Measurements from ENCODE around the gene MACO1. TPM values are rescaled to one million over a fixed set of nuclear protein-coding genes. Genes with fewer than 3 reads are reported as not detected.
"Not testable (repeated sequence)": the region's sequence is repeated elsewhere in the genome, so short reads cannot be mapped to it uniquely, and the experiment has no call there.

MACO1 gene
- total and polyA plus RNA-seq, 2 donors from 2014 or later: 12.1 to 19.3 TPM

DNA sequence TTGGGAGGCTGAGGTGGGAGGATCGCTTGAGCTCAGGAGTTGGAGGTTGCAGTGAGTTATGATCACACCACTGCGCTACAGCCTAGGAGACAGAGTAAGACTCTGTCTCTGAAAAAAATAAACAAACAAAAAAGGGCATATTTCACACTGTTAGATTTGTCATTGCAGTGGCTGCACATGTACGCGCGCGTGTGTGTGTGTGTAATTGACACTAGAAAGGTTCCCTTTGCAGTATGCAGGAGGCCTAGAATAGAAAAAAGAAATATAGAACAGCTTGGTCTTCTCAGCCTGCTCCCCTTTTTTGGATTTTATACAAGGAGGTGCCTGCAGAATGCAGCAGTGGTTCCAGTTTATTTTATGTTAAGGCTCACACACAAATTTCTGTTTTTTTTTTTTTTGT, 8.6 kb downstream of the MACO1 start:
- TF ChIP-seq, protein P1, sequence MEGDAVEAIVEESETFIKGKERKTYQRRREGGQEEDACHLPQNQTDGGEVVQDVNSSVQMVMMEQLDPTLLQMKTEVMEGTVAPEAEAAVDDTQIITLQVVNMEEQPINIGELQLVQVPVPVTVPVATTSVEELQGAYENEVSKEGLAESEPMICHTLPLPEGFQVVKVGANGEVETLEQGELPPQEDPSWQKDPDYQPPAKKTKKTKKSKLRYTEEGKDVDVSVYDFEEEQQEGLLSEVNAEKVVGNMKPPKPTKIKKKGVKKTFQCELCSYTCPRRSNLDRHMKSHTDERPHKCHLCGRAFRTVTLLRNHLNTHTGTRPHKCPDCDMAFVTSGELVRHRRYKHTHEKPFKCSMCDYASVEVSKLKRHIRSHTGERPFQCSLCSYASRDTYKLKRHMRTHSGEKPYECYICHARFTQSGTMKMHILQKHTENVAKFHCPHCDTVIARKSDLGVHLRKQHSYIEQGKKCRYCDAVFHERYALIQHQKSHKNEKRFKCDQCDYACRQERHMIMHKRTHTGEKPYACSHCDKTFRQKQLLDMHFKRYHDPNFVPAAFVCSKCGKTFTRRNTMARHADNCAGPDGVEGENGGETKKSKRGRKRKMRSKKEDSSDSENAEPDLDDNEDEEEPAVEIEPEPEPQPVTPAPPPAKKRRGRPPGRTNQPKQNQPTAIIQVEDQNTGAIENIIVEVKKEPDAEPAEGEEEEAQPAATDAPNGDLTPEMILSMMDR (IDR thresholded peaks at IDR 0.05; ENCODE audit: borderline replicate concordance, extremely low read depth, insufficient read depth): no peak
- no peak overlapping the region for H3K4me3 ChIP-seq (ENCODE audit: low read length in 3 of 3)
- no peak overlapping the region for H3K27ac ChIP-seq (ENCODE audit: low read depth in 2 of 2, low read length in 2 of 2)
- no peaks in the 10 kb centered on the region for H3K9me3 ChIP-seq (ENCODE audit: control insufficient read depth in 2 of 3, insufficient read depth in 1 of 3, low read length in 3 of 3)
- FAIRE-seq (no peak), DNase-seq (no peak)
- H3K9ac ChIP-seq (ENCODE audit: low read length in 3 of 3): no peak overlapping the region
- intact Hi-C loops (cut with DNase I): no loop called here
- peaks cover 0 to 19% (median 18%) of the 10 kb centered on the region in 3 donors for H3K4me1 ChIP-seq (ENCODE audit: control insufficient read depth in 2 of 3, insufficient read depth in 2 of 3, low read depth in 1 of 3, low read length in 3 of 3)
- no peaks in the 10 kb centered on the region for H3K36me3 ChIP-seq (ENCODE audit: control insufficient read depth in 2 of 3, insufficient read depth in 3 of 3, low read length in 3 of 3)
- no peaks in the 10 kb centered on the region for H3K27me3 ChIP-seq (ENCODE audit: control insufficient read depth, insufficient read depth, low read length)

GRCh38 chr1:25442178-25442577, 11.5 kb downstream of the MACO1 start:
- Histone ChIP-seq H3K9me3 (ENCODE audit: control insufficient read depth in 2 of 3, insufficient read depth in 1 of 3, low read length in 3 of 3) (no peaks in the 10 kb centered on the region), H3K4me1 (ENCODE audit: control insufficient read depth in 2 of 3, insufficient read depth in 2 of 3, low read depth in 1 of 3, low read length in 3 of 3) (no peaks in the 10 kb centered on the region), H3K27ac (ENCODE audit: low read depth in 2 of 2, low read length in 2 of 2) (no peak overlapping the region), H3K9ac (ENCODE audit: low read length in 3 of 3) (no peak overlapping the region), H3K4me3 (ENCODE audit: low read length in 3 of 3) (no peak overlapping the region), H3K27me3 (ENCODE audit: control insufficient read depth, insufficient read depth, low read length) (no peaks in the 10 kb centered on the region), H3K36me3 (ENCODE audit: control insufficient read depth in 2 of 3, insufficient read depth in 3 of 3, low read length in 3 of 3) (peaks cover 0 to 2% (median 0%) of the 10 kb centered on the region in 3 donors)
- FAIRE-seq (no peak), DNase-seq (no peak)
- TF ChIP-seq, protein P1 (IDR thresholded peaks at IDR 0.05; ENCODE audit: borderline replicate concordance, extremely low read depth, insufficient read depth): no peak
- intact Hi-C loops (cut with DNase I): no loop called here

- no peak overlapping the region for H3K9ac ChIP-seq (ENCODE audit: low read length in 3 of 3)
- H3K27ac ChIP-seq (ENCODE audit: low read depth in 2 of 2, low read length in 2 of 2): no peak overlapping the region
- intact Hi-C loops (cut with DNase I): no loop called here
- H3K4me1 ChIP-seq (ENCODE audit: control insufficient read depth in 2 of 3, insufficient read depth in 2 of 3, low read depth in 1 of 3, low read length in 3 of 3): no peaks in the 10 kb centered on the region
- H3K4me3 ChIP-seq (ENCODE audit: low read length in 3 of 3): no peak overlapping the region
- FAIRE-seq (no peak), DNase-seq (no peak)
- peaks cover 0 to 6% (median 2%) of the 10 kb centered on the region in 3 donors for H3K36me3 ChIP-seq (ENCODE audit: control insufficient read depth in 2 of 3, insufficient read depth in 3 of 3, low read length in 3 of 3)
- H3K9me3 ChIP-seq (ENCODE audit: control insufficient read depth in 2 of 3, insufficient read depth in 1 of 3, low read length in 3 of 3): no peaks in the 10 kb centered on the region
- TF ChIP-seq, protein P1 (IDR thresholded peaks at IDR 0.05; ENCODE audit: borderline replicate concordance, extremely low read depth, insufficient read depth): no peak
- no peaks in the 10 kb centered on the region for H3K27me3 ChIP-seq (ENCODE audit: control insufficient read depth, insufficient read depth, low read length)
Measured at GRCh38 chr1:25443030-25443699, 12.5 kb downstream of the MACO1 start.

GRCh38 chr1:25444604-25445003, 13.9 kb downstream of the MACO1 start:
- H3K27ac ChIP-seq (ENCODE audit: low read depth in 2 of 2, low read length in 2 of 2); H3K9ac ChIP-seq (ENCODE audit: low read length in 3 of 3); intact Hi-C loops (cut with DNase I); H3K4me3 ChIP-seq (ENCODE audit: low read length in 3 of 3); H3K27me3 ChIP-seq (ENCODE audit: control insufficient read depth, insufficient read depth, low read length); H3K36me3 ChIP-seq (ENCODE audit: control insufficient read depth in 2 of 3, insufficient read depth in 3 of 3, low read length in 3 of 3); H3K9me3 ChIP-seq (ENCODE audit: control insufficient read depth in 2 of 3, insufficient read depth in 1 of 3, low read length in 3 of 3); DNase-seq; FAIRE-seq; H3K4me1 ChIP-seq (ENCODE audit: control insufficient read depth in 2 of 3, insufficient read depth in 2 of 3, low read depth in 1 of 3, low read length in 3 of 3): not testable (repeated sequence)
